GM18505 (cell line): Measurements from ENCODE around the gene G3BP2.

Source experiments
- ATAC-seq: cut with Tn5 transposase; IDR thresholded peaks from one replicate; pipeline ENCODE4 v1.9.1; 2021; ENCODE audit not compliant: unreplicated experiment
- POLR2A ChIP-seq: IDR thresholded peaks from 4 replicates; pipeline ENCODE4 v1.6.1; 2011; ENCODE audit warnings: borderline replicate concordance; ENCODE audit not compliant: insufficient read depth, insufficient read length; ENCODE audit errors: extremely low read depth

G3BP2 gene

DNA sequence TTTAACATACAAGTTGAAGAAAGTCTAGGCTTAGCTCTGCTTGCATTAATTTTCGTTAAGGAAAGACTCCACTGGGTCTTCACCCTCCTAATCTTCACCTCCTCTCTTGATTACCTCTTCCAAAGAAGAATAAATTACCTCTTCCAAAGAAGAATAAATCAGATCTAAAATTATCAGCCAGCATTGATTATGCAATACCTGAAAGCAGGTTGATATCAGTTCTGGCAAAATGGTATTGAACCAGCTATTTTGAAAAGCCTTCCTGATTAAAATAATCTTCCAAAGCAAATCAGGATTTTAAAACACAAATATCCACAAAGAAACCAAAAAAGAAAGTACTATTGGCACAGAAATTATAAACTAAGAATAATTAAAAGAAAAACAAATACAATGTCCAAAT, 79.8 kb downstream of the G3BP2 start:
- ATAC-seq = no peak
- no peak for TF ChIP-seq POLR2A
